K562 (cell line): ENCODE results near the gene GRAMD2B.

Experiments
- CBFB ChIP-seq: sonication (generic); formaldehyde crosslinking; IDR thresholded peaks from 2 replicates; pipeline ENCODE4 v1.4.0; 2020; ENCODE audit warnings: mild to moderate bottlenecking, missing genetic modification reagents
- CTCF ChIP-seq, 3 experiments: IDR thresholded peaks in 2 of 3; conservative IDR thresholded peaks in 1 of 3; 2 replicates each; pipeline ENCODE4 v1.5.1; 2011 to 2012; ENCODE audit warnings: low read length in 3 of 3, mild to moderate bottlenecking in 3 of 3, control low read depth in 2 of 3, improper control_type of control experiment in 1 of 3, inconsistent platforms in 1 of 3, low read depth in 1 of 3, mixed read lengths in 1 of 3, moderate library complexity in 1 of 3; ENCODE audit not compliant: insufficient read depth in 2 of 3
- ETV5 ChIP-seq: sonication (generic); formaldehyde crosslinking; IDR thresholded peaks from 2 replicates; pipeline ENCODE4 v1.4.0; 2020; ENCODE audit warnings: low read depth, mild to moderate bottlenecking, missing genetic modification reagents
- PKNOX1 ChIP-seq: fragments of 450-650 bp; IDR thresholded peaks from 2 replicates; pipeline ENCODE4 v1.6.1; 2016
- SAP30 ChIP-seq: fragments of 200-600 bp; sonication (generic); IDR thresholded peaks from 2 replicates; pipeline ENCODE4 v1.6.1; 2012; ENCODE audit warnings: borderline replicate concordance, low read depth, mild to moderate bottlenecking, moderate library complexity, low read length, control low read depth, inconsistent platforms; ENCODE audit not compliant: insufficient read depth, poor library complexity, severe bottlenecking
- USF2 ChIP-seq: sonication (generic); formaldehyde crosslinking; IDR thresholded peaks from 2 replicates; pipeline ENCODE4 v1.5.0; 2020; ENCODE audit warnings: missing genetic modification reagents
- YY1 ChIP-seq, 3 experiments: IDR thresholded peaks; 2 replicates each; pipeline ENCODE4 v1.6.1; 2011; ENCODE audit warnings: low read length in 2 of 3, mild to moderate bottlenecking in 2 of 3, moderate library complexity in 2 of 3, borderline replicate concordance in 1 of 3, control low read depth in 1 of 3, low read depth in 1 of 3; ENCODE audit not compliant: insufficient read depth in 3 of 3, insufficient replicate concordance in 2 of 3, control insufficient read depth in 1 of 3, insufficient read length in 1 of 3; ENCODE audit errors: extremely low read depth in 1 of 3
- ZNF140 ChIP-seq: fragments of 250-450 bp; sonication (Bioruptor Pico); IDR thresholded peaks from 2 replicates; pipeline ENCODE4 v1.8.0; 2021; ENCODE audit warnings: moderate library complexity, mild to moderate bottlenecking, inconsistent platforms
- ZNF717 ChIP-seq: fragments of 250-450 bp; sonication (Bioruptor Pico); IDR thresholded peaks from 2 replicates; pipeline ENCODE4 v1.5.0; 2021

- TF ChIP-seq CTCF (IDR thresholded peaks at IDR 0.05 in 2 of 3, conservative IDR thresholded peaks at IDR 0.05 in 1 of 3; ENCODE audit: insufficient read depth in 2 of 3, low read depth in 1 of 3, low read length in 3 of 3) (no peak), SAP30 (no peak), YY1 (IDR thresholded peaks at IDR 0.05; ENCODE audit: borderline replicate concordance in 1 of 3, control insufficient read depth in 1 of 3, extremely low read depth in 1 of 3, insufficient read depth in 3 of 3, insufficient read length in 1 of 3, insufficient replicate concordance in 2 of 3, low read depth in 1 of 3, low read length in 2 of 3) (no peak), ETV5 (CRISPR knock-in tag) (no peak), ZNF140 (no peak), USF2 (CRISPR knock-in tag) (no peak), PKNOX1 (no peak), ZNF717 (CRISPR knock-in tag) (no peak), CBFB (no peak)
Observed at GRCh38 chr5:126460459-126460858, 37.2 kb downstream of the GRAMD2B start.
